ENCODE measurements around the gene MRTFA.

The MRTFA gene

GRCh38 chr22:40422558-40423309 lies 213.8 kb downstream of the MRTFA start:
- DNase-seq: no peak

GRCh38 chr22:40421941-40422340 lies 214.6 kb downstream of the MRTFA start:
- DNase-seq: no peak

- DNase-seq: no peak
Observed at GRCh38 chr22:40421082-40421350, 215.5 kb downstream of the MRTFA start.

- DNase-seq: no peak
Observed at GRCh38 chr22:40420341-40421081, 216.0 kb downstream of the MRTFA start.

- no peak for DNase-seq
Observed at GRCh38 chr22:40419718-40420117, 216.8 kb downstream of the MRTFA start.

- DNase-seq: no peak
Observed at GRCh38 chr22:40418366-40419201, 217.9 kb downstream of the MRTFA start.

- no peak for DNase-seq
Observed at GRCh38 chr22:40417881-40418280, 218.6 kb downstream of the MRTFA start.

GRCh38 chr22:40417041-40417440 lies 219.5 kb downstream of the MRTFA start:
- DNase-seq: no peak

- DNase-seq: no peak
Observed at GRCh38 chr22:40416636-40417035, 219.9 kb downstream of the MRTFA start.

GRCh38 chr22:40416267-40416570 lies 220.3 kb downstream of the MRTFA start:
- no peak for DNase-seq

- DNase-seq: no peak
Observed at GRCh38 chr22:40415531-40416266, 220.8 kb downstream of the MRTFA start.

GRCh38 chr22:40414838-40415505 lies 221.5 kb downstream of the MRTFA start:
- no peak for DNase-seq

GRCh38 chr22:40414311-40414710 lies 222.2 kb downstream of the MRTFA start:
- no peak for DNase-seq

GRCh38 chr22:40413873-40414272 lies 222.6 kb downstream of the MRTFA start:
- no peak for DNase-seq

GRCh38 chr22:40412441-40412840 lies 224.1 kb downstream of the MRTFA start:
- DNase-seq: no peak

- DNase-seq: no peak
Observed at GRCh38 chr22:40411506-40411861, 225.0 kb downstream of the MRTFA start.

- no peak for DNase-seq
Observed at GRCh38 chr22:40410731-40411505, 225.6 kb downstream of the MRTFA start.

GRCh38 chr22:40410272-40410671 lies 226.2 kb downstream of the MRTFA start:
- DNase-seq: no peak

GRCh38 chr22:40409613-40410113 lies 226.9 kb downstream of the MRTFA start:
- DNase-seq: no peak

GRCh38 chr22:40408718-40409612 lies 227.6 kb downstream of the MRTFA start:
- no peak for DNase-seq
